ENCODE results near the gene BCAR1.
"Not testable (repeated sequence)": the region's sequence is repeated elsewhere in the genome, so short reads cannot be mapped to it uniquely, and the experiment has no call there.

The BCAR1 gene

DNA sequence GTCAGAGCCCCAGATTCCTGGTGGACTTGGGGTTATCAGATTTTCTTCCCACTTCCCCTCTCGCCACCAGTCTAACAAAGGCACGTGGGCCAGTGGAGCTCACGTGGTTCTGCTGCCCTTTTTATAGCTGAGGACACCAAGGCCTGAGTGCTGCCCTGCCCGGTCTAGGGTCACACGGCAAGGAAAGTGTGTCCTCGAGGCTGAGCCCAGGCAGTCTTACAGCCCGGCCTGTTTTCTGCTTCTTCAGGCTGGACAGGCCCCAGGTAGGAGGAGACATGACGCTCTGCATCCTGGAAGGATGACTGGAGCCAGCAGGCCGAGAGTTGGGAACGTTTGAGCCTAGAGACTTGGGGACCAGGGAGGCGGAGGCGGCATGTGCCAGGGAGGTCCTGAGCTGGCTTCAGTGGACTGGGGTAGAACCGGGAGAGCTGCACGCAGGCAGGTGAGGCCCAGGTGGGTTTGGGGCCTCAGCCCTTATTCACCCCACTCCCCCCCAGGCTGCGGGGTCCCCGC is 29.1 kb downstream of the BCAR1 start:
- no peak for DNase-seq

GRCh38 chr16:75219838-75220237 is 31.6 kb downstream of the BCAR1 start:
- no peak for DNase-seq

DNA sequence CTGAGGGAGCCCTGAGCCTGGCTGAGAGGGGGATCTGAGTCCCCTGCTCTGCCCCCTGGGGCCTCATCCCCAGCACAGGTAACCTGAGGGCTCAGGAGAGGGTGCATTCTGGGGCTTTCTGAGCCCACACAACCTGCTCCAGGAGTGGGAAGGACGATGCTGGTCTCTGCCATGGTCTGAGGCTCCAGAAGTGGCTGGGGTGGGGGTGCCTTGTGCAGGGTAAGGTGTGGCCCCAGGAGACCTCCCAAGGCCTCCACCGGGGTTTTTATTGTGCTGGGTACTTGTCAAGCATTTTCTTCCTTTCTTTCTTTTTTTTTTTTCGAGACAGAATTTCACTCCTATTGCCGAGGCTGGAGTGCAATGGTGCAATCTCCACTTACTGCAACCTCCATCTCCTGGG is 32.3 kb downstream of the BCAR1 start:
- DNase-seq: no peak

- DNase-seq: no peak
These were observed 33.0 kb downstream of the BCAR1 start, which contains the start of gene CTRB1 for GRCh38 chr16:75218256-75219076. Gene CTRB1 (plus strand): TSS chr16:75218988. CDS start chr16:75219008, 20 bp downstream.

GRCh38 chr16:75217389-75217851 is 34.0 kb downstream of the BCAR1 start:
- no peak for DNase-seq

GRCh38 chr16:75216576-75216975 is 34.8 kb downstream of the BCAR1 start:
- no peak for DNase-seq

- no peak for DNase-seq
These were observed 35.3 kb downstream of the BCAR1 start for GRCh38 chr16:75216127-75216526.

GRCh38 chr16:75211286-75211685 is 40.1 kb downstream of the BCAR1 start:
- not testable (repeated sequence) for DNase-seq

DNA sequence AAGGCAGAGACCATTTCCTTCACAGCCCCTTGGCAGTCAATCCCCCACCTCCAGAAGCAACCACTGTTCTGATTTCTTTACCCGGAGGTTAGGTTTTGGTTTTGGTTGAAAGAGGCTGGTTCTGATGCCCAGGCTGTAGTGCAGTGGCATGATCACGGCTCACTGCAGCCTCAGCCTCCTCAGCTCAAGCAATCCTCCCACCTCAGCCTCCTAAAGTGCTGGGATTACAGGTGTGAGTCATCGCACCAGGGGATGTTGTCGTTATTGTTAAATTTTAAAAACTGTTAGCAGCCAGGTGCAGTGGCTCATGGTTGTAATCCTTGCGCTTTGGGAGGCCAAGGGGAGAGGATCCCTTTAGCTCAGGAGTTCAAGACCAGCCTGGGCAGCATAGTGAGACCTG is 41.5 kb downstream of the BCAR1 start:
- DNase-seq: no peak

DNA sequence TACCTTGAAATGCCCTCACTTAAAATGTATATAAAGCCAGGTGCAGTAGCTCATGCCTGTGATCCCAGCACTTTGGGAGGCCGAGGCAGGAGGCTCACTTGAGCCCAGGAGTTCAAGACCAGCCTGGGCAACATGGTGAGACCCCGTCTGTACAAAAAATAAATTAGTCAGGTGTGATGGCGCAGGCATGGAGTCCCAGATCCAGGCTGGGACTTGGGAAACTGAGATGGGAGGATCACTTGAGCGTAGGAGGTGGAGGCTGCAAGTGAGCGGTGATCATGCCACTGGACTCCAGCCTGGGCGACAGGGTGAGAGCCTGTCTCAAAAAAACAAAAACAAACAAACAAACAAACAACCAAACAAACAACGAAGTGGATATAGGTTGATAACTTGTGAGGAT is 41.9 kb downstream of the BCAR1 start:
- not testable (repeated sequence) for DNase-seq

DNA sequence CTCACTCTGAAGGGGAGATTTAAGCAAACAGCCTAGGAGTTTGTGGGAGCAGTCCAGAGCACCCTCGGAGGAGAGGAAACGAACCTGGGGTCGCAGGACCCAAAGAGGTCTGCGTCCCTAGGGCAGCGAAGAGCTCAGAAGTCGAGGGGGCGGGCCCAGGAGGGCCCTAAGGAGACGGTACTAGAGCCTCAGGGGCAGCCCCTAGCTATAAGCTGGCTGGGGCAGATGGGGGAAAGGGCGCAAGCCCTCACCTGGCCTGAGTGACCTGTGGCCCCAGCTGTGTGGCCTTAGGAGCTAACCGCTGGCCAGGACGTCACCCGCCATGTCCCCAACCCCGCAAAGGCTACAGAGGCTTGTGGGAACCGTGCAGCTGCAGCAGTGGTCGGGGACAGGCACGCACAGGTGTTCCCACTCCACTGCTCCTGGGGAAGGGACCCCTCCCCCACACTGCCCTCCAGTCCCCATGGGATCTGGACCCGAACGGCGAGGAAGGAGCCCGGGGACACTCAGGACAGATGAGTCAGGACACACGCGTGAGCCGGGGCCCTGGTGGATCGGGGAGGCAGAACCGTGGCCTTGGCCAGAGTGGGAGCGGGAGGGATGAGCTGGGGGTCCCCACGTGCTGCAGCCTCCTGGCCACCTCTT is 42.4 kb downstream of the BCAR1 start:
- DNase-seq: no peak

- no peak for DNase-seq
These were observed 43.1 kb downstream of the BCAR1 start for GRCh38 chr16:75208242-75208825.

DNA sequence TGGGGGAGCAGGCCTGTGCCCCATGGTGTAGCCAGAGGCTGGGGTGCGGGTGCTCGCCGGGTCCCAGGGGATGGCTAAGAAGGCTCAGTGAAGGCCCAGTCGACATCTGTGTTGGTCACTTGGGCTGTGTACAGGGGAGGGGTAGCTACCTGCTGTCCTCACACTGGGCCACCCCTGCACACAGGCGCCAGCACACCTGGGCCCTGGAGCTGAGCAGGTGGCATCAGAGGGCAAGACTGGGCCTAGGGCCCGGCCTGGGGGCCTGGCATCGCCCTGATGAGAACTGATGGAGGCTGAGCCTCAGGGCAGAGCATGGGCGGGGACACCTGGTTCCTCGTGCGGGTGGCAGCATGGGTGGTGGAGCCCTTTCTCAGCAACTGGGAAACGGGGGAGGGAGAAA is 43.6 kb downstream of the BCAR1 start:
- DNase-seq: no peak

- no peak for DNase-seq
These were observed 44.5 kb downstream of the BCAR1 start, which contains the start of gene CTRB2 for GRCh38 chr16:75206749-75207451. Gene CTRB2 (minus strand): TSS chr16:75207161. CDS start chr16:75207141, 20 bp downstream.

DNA sequence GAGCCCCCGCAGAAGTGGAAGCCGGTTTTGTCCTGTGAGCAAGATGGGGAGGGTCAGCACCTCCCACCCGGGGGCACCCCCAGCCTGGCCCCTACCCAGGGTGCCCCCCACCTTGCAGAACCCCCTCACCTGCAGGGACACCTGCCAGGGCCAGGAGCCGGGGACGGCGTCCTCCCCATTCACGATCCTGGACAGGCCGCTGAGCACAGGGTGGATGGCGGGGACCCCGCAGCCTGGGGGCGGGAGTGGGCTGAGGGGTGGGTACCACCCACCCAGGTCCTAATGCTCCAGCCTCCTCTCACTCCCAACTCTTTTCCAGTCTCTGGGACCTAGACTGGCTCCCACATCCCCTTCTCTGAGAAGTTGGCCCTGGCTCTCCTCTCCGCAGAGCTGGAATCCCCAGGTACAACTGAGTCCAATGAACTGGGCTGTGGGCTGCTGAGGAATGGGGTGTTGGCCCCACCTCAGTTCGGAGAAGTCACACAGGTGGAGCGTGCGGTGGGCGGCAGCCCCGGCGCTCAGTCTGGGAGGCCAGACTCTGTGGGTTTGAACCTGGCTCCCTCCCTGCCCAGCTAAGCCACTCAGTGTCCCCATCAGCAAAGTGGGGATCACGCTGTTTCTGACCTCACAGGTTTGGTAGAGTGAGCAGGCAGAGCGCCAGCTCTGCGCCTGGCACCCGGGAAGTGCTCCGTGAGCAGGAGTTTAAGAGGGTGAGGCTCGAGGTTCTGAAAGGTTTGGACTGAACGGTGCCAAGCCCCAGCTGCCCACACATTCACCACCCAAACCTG is 45.3 kb downstream of the BCAR1 start:
- not testable (repeated sequence) for DNase-seq

DNA sequence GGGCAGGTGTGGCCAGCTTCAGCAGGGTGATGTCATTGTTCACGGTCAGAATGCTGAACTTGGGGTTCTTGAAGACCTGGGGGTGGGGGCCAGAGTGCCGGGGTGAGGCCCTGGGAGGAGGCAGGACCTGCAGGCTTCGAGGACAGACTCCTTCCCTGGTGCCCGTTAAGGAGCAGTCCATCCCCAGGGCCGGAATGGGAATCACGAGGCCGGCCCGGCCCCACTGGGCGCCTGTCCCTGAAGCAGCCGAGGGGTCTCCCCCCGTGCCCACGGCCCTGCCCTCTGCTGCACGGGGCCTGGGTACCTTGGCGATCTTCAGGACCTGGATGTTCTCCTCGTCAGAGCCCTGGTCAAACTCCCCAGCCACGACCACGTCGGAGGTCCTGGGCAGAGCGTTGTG is 46.0 kb downstream of the BCAR1 start:
- DNase-seq: not testable (repeated sequence)

GRCh38 chr16:75204905-75205304 is 46.5 kb downstream of the BCAR1 start:
- DNase-seq: not testable (repeated sequence)

DNA sequence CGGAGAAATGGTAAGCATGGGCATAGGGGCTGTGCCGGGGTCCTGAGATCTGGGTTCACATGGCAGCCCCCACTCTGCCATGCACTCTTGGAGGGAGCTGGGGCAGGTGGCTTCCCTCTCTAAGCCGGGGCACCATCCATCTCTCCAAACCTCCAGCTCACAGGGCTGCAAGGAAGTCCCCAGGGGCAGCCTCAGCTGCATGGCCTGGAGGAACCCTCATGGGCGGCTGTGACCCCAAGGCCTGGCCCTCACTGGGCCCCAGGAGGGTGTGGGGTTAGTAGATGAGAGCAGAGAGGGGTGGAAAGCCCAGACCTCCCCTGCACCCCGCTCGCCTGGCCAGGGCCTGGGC is 47.0 kb downstream of the BCAR1 start:
- DNase-seq: no peak

GRCh38 chr16:75203667-75204409 is 47.6 kb downstream of the BCAR1 start:
- DNase-seq: no peak

- no peak for DNase-seq
These were observed 48.3 kb downstream of the BCAR1 start for GRCh38 chr16:75203096-75203495.

DNA sequence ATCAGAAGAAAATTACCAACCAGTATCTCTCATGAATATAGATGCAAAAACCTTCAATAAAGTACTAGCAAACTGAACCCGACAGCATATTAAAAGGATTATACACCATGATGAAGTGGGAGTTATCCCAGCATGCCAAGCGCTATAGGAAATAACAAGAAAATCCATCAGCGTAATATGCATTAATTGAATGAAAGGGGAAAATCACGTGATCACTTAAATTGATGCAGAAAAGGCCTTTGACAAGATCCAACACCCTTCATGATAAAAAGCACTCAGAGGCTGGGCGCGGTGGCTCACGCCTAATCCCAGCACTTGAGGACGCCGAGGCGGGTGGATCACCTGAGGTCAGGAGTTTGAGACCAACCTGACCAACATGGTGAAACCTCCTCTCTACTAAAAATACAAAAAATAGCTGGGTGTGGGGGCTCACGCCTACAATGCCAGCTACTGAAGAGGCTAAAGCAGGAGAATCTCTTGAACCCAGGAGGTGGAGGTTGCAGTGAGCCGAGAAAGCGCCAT is 49.3 kb downstream of the BCAR1 start:
- DNase-seq: no peak

All from hematopoietic multipotent progenitor cell treated with erythropoietin and hydrocortisone succinate and interleukin-3 and kit ligand, for 8 days (in vitro differentiated cells).